Hypothalamus (tissue), 51 donors: Measurements from ENCODE around the gene NAPB.
"Not testable (repeated sequence)": the region's sequence is repeated elsewhere in the genome, so short reads cannot be mapped to it uniquely, and the experiment has no call there.

Experiments used
- DNase-seq, 51 donors: peaks; one replicate each; lab custom pipeline; 2025; lab: John Stamatoyannopoulos, UW

Gene NAPB

GRCh38 chr20:23420943-23421931 is at the start of gene NAPB:
Gene NAPB (minus strand): TSS chr20:23421488. CDS start chr20:23421402, 86 bp downstream.
- DNase-seq, result peak; percentile 65 to 98 (median 93)

GRCh38 chr20:23466961-23467360 is 45.7 kb upstream of the NAPB start:
- DNase-seq, result not testable (repeated sequence)

- no peak for DNase-seq
These were observed 39.9 kb upstream of the NAPB start for GRCh38 chr20:23461180-23461579.

GRCh38 chr20:23459461-23460150 is 38.3 kb upstream of the NAPB start:
- no peak for DNase-seq

- DNase-seq, result no peak
These were observed 35.6 kb upstream of the NAPB start for GRCh38 chr20:23456873-23457272.

GRCh38 chr20:23456409-23456808 is 35.1 kb upstream of the NAPB start:
- no peak for DNase-seq

GRCh38 chr20:23455639-23456038 is 34.4 kb upstream of the NAPB start:
- no peak for DNase-seq

- DNase-seq, result no peak
These were observed 33.5 kb upstream of the NAPB start for GRCh38 chr20:23454816-23455215.

GRCh38 chr20:23453549-23454543 is 32.6 kb upstream of the NAPB start:
- no peak for DNase-seq

GRCh38 chr20:23452776-23453175 is 31.5 kb upstream of the NAPB start, which contains the start of gene CST11:
Gene CST11 (minus strand): TSS chr20:23452876. CDS start chr20:23452811, 65 bp downstream.
- DNase-seq, result no peak

- DNase-seq, result no peak
These were observed 30.7 kb upstream of the NAPB start for GRCh38 chr20:23451956-23452487.

- DNase-seq, result no peak
These were observed 29.6 kb upstream of the NAPB start for GRCh38 chr20:23450877-23451276.

- no peak for DNase-seq
These were observed 28.1 kb upstream of the NAPB start for GRCh38 chr20:23449421-23449820.

GRCh38 chr20:23448167-23448566 is 26.9 kb upstream of the NAPB start:
- DNase-seq, result no peak

- DNase-seq, result peak in 36 of 51 donors; percentile 6 to 78 (median 52)
These were observed 25.2 kb upstream of the NAPB start for GRCh38 chr20:23446505-23446904.

- no peak for DNase-seq
These were observed 24.4 kb upstream of the NAPB start for GRCh38 chr20:23445596-23446217.

- no peak for DNase-seq
These were observed 23.6 kb upstream of the NAPB start for GRCh38 chr20:23444859-23445258.

- no peak for DNase-seq
These were observed 21.1 kb upstream of the NAPB start for GRCh38 chr20:23442436-23442835.

- DNase-seq, result peak in 41 of 51 donors; percentile 6 to 80 (median 42)
These were observed 20.6 kb upstream of the NAPB start for GRCh38 chr20:23441850-23442313.
